ENCODE results near the gene ITSN1. TPM values are rescaled to one million over a fixed set of nuclear protein-coding genes. Genes with fewer than 3 reads are reported as not detected.
A peak's percentile ranks its signal among the peaks of the same experiment; 100 is the strongest.

The ITSN1 gene
- total RNA-seq, 1 donor from 2014 or later = 77.5 TPM

DNA sequence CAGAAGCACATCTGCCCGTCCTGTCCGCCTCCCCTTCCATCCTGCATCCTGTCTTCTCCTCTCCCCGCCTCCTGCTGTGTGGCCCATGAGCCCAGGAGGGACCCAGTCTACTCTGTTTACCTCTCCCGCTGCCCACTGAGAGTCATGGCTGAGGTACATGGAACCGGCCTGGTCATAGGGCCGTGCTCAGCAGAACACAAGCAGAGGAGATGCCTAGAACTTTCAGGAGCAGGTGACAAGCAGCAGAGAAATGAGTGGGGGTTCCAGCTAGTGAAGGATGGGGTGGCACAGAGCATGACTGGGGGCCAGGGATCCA is 202.5 kb downstream of the ITSN1 start:
- TF ChIP-seq, protein P1, sequence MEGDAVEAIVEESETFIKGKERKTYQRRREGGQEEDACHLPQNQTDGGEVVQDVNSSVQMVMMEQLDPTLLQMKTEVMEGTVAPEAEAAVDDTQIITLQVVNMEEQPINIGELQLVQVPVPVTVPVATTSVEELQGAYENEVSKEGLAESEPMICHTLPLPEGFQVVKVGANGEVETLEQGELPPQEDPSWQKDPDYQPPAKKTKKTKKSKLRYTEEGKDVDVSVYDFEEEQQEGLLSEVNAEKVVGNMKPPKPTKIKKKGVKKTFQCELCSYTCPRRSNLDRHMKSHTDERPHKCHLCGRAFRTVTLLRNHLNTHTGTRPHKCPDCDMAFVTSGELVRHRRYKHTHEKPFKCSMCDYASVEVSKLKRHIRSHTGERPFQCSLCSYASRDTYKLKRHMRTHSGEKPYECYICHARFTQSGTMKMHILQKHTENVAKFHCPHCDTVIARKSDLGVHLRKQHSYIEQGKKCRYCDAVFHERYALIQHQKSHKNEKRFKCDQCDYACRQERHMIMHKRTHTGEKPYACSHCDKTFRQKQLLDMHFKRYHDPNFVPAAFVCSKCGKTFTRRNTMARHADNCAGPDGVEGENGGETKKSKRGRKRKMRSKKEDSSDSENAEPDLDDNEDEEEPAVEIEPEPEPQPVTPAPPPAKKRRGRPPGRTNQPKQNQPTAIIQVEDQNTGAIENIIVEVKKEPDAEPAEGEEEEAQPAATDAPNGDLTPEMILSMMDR (IDR thresholded peaks at IDR 0.05; ENCODE audit: unreplicated experiment) = no peak
- H3K27me3 Mint-ChIP-seq (ENCODE audit: low read depth) = no peaks in the 10 kb centered on the region
- DNase-seq (ENCODE audit: low spot score in 2 of 2, unreplicated experiment in 2 of 2) = no peak
- peaks cover 32% of the 10 kb centered on the region for H3K4me1 Mint-ChIP-seq
- H3K4me3 Mint-ChIP-seq = no peak overlapping the region
- H3K27ac Mint-ChIP-seq = peak overlapping the region; percentile 74
- peaks cover 13% of the 10 kb centered on the region for H3K36me3 Mint-ChIP-seq
- H3K9me3 Mint-ChIP-seq = peaks cover 10% of the 10 kb centered on the region

DNA sequence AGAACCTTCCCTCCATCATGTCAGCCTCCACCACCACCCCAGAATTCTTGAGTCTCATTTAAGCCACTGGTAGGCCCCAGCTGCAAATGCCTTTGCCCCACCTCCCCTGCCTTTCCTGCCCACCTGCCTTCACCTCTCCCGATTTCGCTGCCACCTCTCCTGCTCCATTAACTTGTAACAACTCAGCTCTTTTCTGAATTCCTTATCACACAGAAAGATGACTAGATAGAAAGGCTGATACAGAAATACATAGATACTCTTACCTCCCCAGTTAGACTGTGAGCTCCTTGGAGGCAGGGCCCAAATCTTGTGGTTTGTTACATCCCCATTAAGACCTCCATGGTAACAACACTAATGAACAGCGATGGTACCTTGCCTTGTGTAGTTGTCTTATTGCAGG is 203.8 kb downstream of the ITSN1 start:
- no peaks in the 10 kb centered on the region for H3K27me3 Mint-ChIP-seq (ENCODE audit: low read depth)
- peaks cover 32% of the 10 kb centered on the region for H3K4me1 Mint-ChIP-seq
- no peak overlapping the region for H3K27ac Mint-ChIP-seq
- no peak for DNase-seq (ENCODE audit: low spot score in 2 of 2, unreplicated experiment in 2 of 2)
- H3K9me3 Mint-ChIP-seq = peaks cover 10% of the 10 kb centered on the region
- TF ChIP-seq, protein P1 (IDR thresholded peaks at IDR 0.05; ENCODE audit: unreplicated experiment) = no peak
- H3K4me3 Mint-ChIP-seq = no peak overlapping the region
- peaks cover 7% of the 10 kb centered on the region for H3K36me3 Mint-ChIP-seq

DNA sequence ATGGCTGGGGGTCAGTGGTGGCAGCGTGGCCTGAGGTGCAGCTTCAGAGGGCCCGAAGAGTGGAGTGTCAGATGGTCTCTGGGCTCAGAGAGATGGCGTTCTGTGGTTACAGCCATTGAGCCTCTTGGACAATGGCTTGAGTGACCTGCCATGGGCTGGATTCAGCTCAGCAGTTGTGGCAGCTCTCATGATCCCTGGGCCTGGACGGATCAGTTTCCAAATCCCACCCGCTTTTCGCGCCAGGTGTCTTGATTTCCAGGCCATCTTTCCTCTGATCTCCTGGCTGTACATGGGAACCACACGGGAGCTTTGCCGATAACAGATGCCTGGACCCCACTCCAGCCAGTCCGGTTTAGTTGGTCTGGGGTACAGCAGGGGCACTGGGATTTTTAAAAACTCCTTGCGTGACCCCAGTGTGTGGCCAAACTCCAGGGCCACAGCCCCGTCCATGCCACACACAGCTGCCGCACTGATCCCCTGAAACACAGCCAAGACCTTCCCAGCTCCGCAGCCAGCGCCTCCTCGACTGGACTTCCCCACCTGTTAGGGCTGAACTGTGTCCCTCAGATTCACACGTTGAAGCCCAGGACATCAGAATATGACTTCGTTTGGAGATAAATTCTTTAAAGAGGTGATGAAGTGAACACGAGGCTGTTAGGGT is 205.4 kb downstream of the ITSN1 start:
- no peaks in the 10 kb centered on the region for H3K27me3 Mint-ChIP-seq (ENCODE audit: low read depth)
- H3K36me3 Mint-ChIP-seq = peaks cover 7% of the 10 kb centered on the region
- no peak for DNase-seq (ENCODE audit: low spot score in 2 of 2, unreplicated experiment in 2 of 2)
- H3K9me3 Mint-ChIP-seq = peaks cover 10% of the 10 kb centered on the region
- peaks cover 32% of the 10 kb centered on the region for H3K4me1 Mint-ChIP-seq
- no peak overlapping the region for H3K4me3 Mint-ChIP-seq
- TF ChIP-seq, protein P1 (IDR thresholded peaks at IDR 0.05; ENCODE audit: unreplicated experiment) = no peak
- no peak overlapping the region for H3K27ac Mint-ChIP-seq

DNA sequence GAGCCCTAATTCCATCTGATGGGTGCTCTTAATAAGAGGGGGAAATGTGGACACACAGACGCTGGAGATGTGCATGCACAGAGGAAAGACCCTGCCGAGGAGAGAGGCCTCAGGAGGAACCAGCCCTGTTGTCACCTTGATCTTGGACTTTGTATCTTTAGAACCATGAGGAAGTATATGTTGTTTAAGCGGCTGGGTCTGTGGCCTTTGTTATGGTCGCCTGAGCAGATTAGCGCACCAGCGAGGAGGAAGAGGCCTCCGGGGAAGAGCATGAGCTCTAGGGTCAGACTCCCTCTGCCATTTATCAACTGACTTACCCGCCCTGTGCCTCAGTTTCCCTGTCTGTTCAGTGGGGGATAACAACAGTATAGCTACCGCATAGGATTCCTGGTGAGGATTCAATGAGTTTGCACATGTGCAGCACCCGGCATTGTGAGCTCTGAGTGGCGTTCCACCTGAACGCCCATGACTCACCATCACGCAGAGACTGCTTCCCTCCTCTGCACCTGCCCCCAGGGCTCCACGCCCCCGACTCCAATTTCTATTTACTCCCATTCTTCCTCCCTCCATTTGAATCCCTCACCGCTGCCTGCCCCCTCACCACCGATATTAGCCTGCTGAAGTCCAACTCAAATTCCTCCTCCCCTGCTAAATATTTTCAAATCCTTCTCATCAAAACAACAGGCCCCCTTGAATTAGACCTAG is 206.1 kb downstream of the ITSN1 start:
- TF ChIP-seq, protein P1 (IDR thresholded peaks at IDR 0.05; ENCODE audit: unreplicated experiment) = no peak
- H3K27ac Mint-ChIP-seq = peak overlapping the region; percentile 24
- H3K4me1 Mint-ChIP-seq = peaks cover 31% of the 10 kb centered on the region
- peaks cover 10% of the 10 kb centered on the region for H3K9me3 Mint-ChIP-seq
- DNase-seq (ENCODE audit: low spot score in 2 of 2, unreplicated experiment in 2 of 2) = no peak
- H3K4me3 Mint-ChIP-seq = no peak overlapping the region
- no peaks in the 10 kb centered on the region for H3K27me3 Mint-ChIP-seq (ENCODE audit: low read depth)
- H3K36me3 Mint-ChIP-seq = peaks cover 7% of the 10 kb centered on the region

DNA sequence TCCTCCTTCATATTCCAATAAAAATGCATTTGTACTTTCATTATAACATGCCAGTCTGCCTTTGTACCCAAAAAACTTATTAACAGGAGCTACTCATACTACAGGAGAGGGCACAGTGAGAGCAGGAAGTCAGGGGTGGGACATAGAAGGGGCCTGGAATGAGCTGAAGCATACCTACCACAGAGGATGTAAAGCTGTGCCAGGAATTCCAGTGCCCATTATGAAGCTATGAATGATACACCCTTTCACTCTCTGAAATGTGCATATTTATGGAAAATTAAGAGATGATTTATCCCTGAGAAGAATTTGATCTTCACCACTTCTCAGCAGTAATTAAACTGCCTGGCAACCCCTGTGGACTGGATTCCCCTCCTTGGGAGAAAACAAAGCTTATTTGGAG is 207.5 kb downstream of the ITSN1 start:
- peaks cover 16% of the 10 kb centered on the region for H3K4me1 Mint-ChIP-seq
- H3K27ac Mint-ChIP-seq = peak overlapping the region; percentile 17
- no peak overlapping the region for H3K4me3 Mint-ChIP-seq
- peaks cover 10% of the 10 kb centered on the region for H3K9me3 Mint-ChIP-seq
- no peak for DNase-seq (ENCODE audit: low spot score in 2 of 2, unreplicated experiment in 2 of 2)
- H3K27me3 Mint-ChIP-seq (ENCODE audit: low read depth) = no peaks in the 10 kb centered on the region
- TF ChIP-seq, protein P1 (IDR thresholded peaks at IDR 0.05; ENCODE audit: unreplicated experiment) = no peak
- H3K36me3 Mint-ChIP-seq = peaks cover 7% of the 10 kb centered on the region
